ENCODE data around the gene UBA3.

UBA3 gene

GRCh38 chr3:69033470-69033869, 46.7 kb downstream of the UBA3 start:
- H3K4me3 ChIP-seq (ENCODE audit: low read depth, low read length) = no peak overlapping the region
- no peak for DNase-seq
- no peak for TF ChIP-seq CTCF (IDR thresholded peaks at IDR 0.05; ENCODE audit: low read depth, low read length)
- no peaks in the 10 kb centered on the region for H3K4me1 ChIP-seq
- H3K9me3 ChIP-seq = no peaks in the 10 kb centered on the region
- peaks cover 57% of the 10 kb centered on the region for H3K36me3 ChIP-seq
- no peaks in the 10 kb centered on the region for H3K27me3 ChIP-seq

- no peak for TF ChIP-seq CTCF (IDR thresholded peaks at IDR 0.05; ENCODE audit: low read depth, low read length)
- Histone ChIP-seq H3K4me1 (no peaks in the 10 kb centered on the region), H3K9me3 (no peaks in the 10 kb centered on the region), H3K27me3 (no peaks in the 10 kb centered on the region), H3K36me3 (peaks cover 54% of the 10 kb centered on the region), H3K4me3 (ENCODE audit: low read depth, low read length) (no peak overlapping the region)
- DNase-seq = no peak
These were observed 47.4 kb downstream of the UBA3 start for GRCh38 chr3:69032737-69033136.

GRCh38 chr3:69032142-69032541, 48.0 kb downstream of the UBA3 start:
- no peaks in the 10 kb centered on the region for H3K27me3 ChIP-seq
- H3K9me3 ChIP-seq = no peaks in the 10 kb centered on the region
- H3K4me1 ChIP-seq = no peaks in the 10 kb centered on the region
- peaks cover 56% of the 10 kb centered on the region for H3K36me3 ChIP-seq
- DNase-seq = no peak
- H3K4me3 ChIP-seq (ENCODE audit: low read depth, low read length) = no peak overlapping the region
- TF ChIP-seq CTCF (IDR thresholded peaks at IDR 0.05; ENCODE audit: low read depth, low read length) = no peak

- TF ChIP-seq CTCF (IDR thresholded peaks at IDR 0.05; ENCODE audit: low read depth, low read length) = no peak
- no peaks in the 10 kb centered on the region for H3K27me3 ChIP-seq
- H3K9me3 ChIP-seq = no peaks in the 10 kb centered on the region
- H3K4me3 ChIP-seq (ENCODE audit: low read depth, low read length) = no peak overlapping the region
- H3K36me3 ChIP-seq = peaks cover 56% of the 10 kb centered on the region
- no peak for DNase-seq
- H3K4me1 ChIP-seq = no peaks in the 10 kb centered on the region
These were observed 48.5 kb downstream of the UBA3 start for GRCh38 chr3:69031635-69032034.

GRCh38 chr3:69020857-69021256, 59.3 kb downstream of the UBA3 start:
- no peak overlapping the region for H3K4me3 ChIP-seq (ENCODE audit: low read depth, low read length)
- no peaks in the 10 kb centered on the region for H3K9me3 ChIP-seq
- TF ChIP-seq CTCF (IDR thresholded peaks at IDR 0.05; ENCODE audit: low read depth, low read length) = no peak
- H3K27me3 ChIP-seq = no peaks in the 10 kb centered on the region
- H3K36me3 ChIP-seq = peaks cover 12% of the 10 kb centered on the region
- no peak for DNase-seq
- H3K4me1 ChIP-seq = peaks cover 5% of the 10 kb centered on the region; the same call in 1 of the 2 replicates

GRCh38 chr3:69020424-69020823, 59.7 kb downstream of the UBA3 start:
- peak; percentile 40; the same call in 1 of the 2 replicates for TF ChIP-seq CTCF (IDR thresholded peaks at IDR 0.05; ENCODE audit: low read depth, low read length)
- peaks cover 5% of the 10 kb centered on the region; the same call in 1 of the 2 replicates for H3K4me1 ChIP-seq
- DNase-seq = no peak
- H3K9me3 ChIP-seq = no peaks in the 10 kb centered on the region
- H3K27me3 ChIP-seq = no peaks in the 10 kb centered on the region
- peaks cover 9% of the 10 kb centered on the region for H3K36me3 ChIP-seq
- H3K4me3 ChIP-seq (ENCODE audit: low read depth, low read length) = no peak overlapping the region
